Measurements from ENCODE around the gene MITF. TPM values are rescaled to one million over a fixed set of nuclear protein-coding genes. Genes with fewer than 3 reads are reported as not detected.

MITF gene
- total and polyA plus RNA-seq, 12 donors: 15.1 to 101 (median 81.7) TPM

- Histone ChIP-seq H3K4me3 (no peak overlapping the region), H3K9me3 (no peaks in the 10 kb centered on the region), H3K27me3 (no peaks in the 10 kb centered on the region), H3K27ac (peak overlapping the region in 8 of 10 donors; percentile 5 to 70 (median 60)), H3K36me3 (no peaks in the 10 kb centered on the region), H3K4me1 (peaks cover 4 to 75% (median 52%) of the 10 kb centered on the region in 9 donors)
- DNase-seq: no peak
- no peak for TF ChIP-seq CTCF (IDR thresholded peaks at IDR 0.05)
- intact Hi-C loops (cut with DNase I): no loop called here
- WGBS, 2 donors: 36 to 57% methylated on average over 2 of the region's 2 CpGs
- ATAC-seq: peak; percentile 19 to 81 (median 68)
Observed at GRCh38 chr3:69772152-69772867, 33.0 kb downstream of the MITF start.

- intact Hi-C loops (cut with DNase I): no loop called here
Observed at GRCh38 chr3:69774029-69774428, 34.8 kb downstream of the MITF start.

GRCh38 chr3:69775751-69776150 is 36.5 kb downstream of the MITF start:
- WGBS, 2 donors: 93 to 94% methylated on average over 3 of the region's 3 CpGs
- ATAC-seq (no peak), DNase-seq (no peak)
- Histone ChIP-seq H3K27ac (no peak overlapping the region), H3K36me3 (no peaks in the 10 kb centered on the region), H3K27me3 (no peaks in the 10 kb centered on the region), H3K4me3 (no peak overlapping the region), H3K4me1 (peaks cover 0 to 59% (median 32%) of the 10 kb centered on the region in 9 donors), H3K9me3 (no peaks in the 10 kb centered on the region)
- no peak for TF ChIP-seq CTCF (IDR thresholded peaks at IDR 0.05)
- intact Hi-C loops (cut with DNase I): no loop called here

More at GRCh38 chr3:69774029-69774428, 34.8 kb downstream of the MITF start:
- Histone ChIP-seq H3K9me3 (no peaks in the 10 kb centered on the region), H3K27ac (peak overlapping the region in 6 of 10 donors; percentile 32 to 67 (median 58)), H3K4me3 (no peak overlapping the region), H3K4me1 (peaks cover 0 to 60% (median 43%) of the 10 kb centered on the region in 9 donors), H3K27me3 (no peaks in the 10 kb centered on the region), H3K36me3 (no peaks in the 10 kb centered on the region)
- 44 to 66% methylated on average over 1 of the region's 1 CpG for WGBS, 2 donors
- ATAC-seq: peak in 7 of 8 donors; percentile 48 to 76 (median 68)
- no peak for TF ChIP-seq CTCF (IDR thresholded peaks at IDR 0.05)
- DNase-seq: peak; percentile 42 to 51

GRCh38 chr3:69776289-69776688 is 37.0 kb downstream of the MITF start:
- peaks cover 0 to 59% (median 26%) of the 10 kb centered on the region in 9 donors for H3K4me1 ChIP-seq
- H3K27ac ChIP-seq: no peak overlapping the region
- intact Hi-C loops (cut with DNase I): no loop called here
- no peaks in the 10 kb centered on the region for H3K36me3 ChIP-seq
- DNase-seq (no peak), ATAC-seq (no peak)
- H3K4me3 ChIP-seq: no peak overlapping the region
- H3K27me3 ChIP-seq: no peaks in the 10 kb centered on the region
- no peaks in the 10 kb centered on the region for H3K9me3 ChIP-seq
- TF ChIP-seq CTCF (IDR thresholded peaks at IDR 0.05): no peak
- 93 to 94% methylated on average over 3 of the region's 3 CpGs for WGBS, 2 donors
